ENCODE measurements around the gene DENND2C. TPM values are rescaled to one million over a fixed set of nuclear protein-coding genes. Genes with fewer than 3 reads are reported as not detected.

Gene DENND2C
- total and polyA plus RNA-seq, 2 donors (not counting 1 experiment from before 2014, with no cell fraction given), result 1.3 to 1.7 TPM

GRCh38 chr1:114618606-114619005, 51.2 kb downstream of the DENND2C start:
- TF ChIP-seq EZH2 (IDR thresholded peaks at IDR 0.05; ENCODE audit: low read length, missing control alignments) (no peak), CTCF (conservative IDR thresholded peaks at IDR 0.05 in 1 of 2, IDR thresholded peaks at IDR 0.05 in 1 of 2; ENCODE audit: low read depth in 1 of 2, low read length in 2 of 2) (no peak)
- Histone ChIP-seq H3K27ac (ENCODE audit: insufficient read depth, low read length) (no peak overlapping the region), H3K36me3 (ENCODE audit: control insufficient read depth, insufficient read depth, low read length) (no peaks in the 10 kb centered on the region), H3K4me2 (ENCODE audit: extremely low read depth, insufficient read depth, low read length) (no peak overlapping the region), H2AFZ (ENCODE audit: low read length) (no peak overlapping the region), H3K79me2 (ENCODE audit: control insufficient read depth, insufficient read depth, low read length) (no peaks in the 10 kb centered on the region), H3K4me3 (replicated peaks in 1 of 4; ENCODE audit: control extremely low read depth in 1 of 4, insufficient read depth in 1 of 4, low read depth in 3 of 4, low read length in 4 of 4) (no peak overlapping the region), H4K20me1 (ENCODE audit: control insufficient read depth, extremely low read depth, insufficient read depth, low read length) (no peaks in the 10 kb centered on the region), H3K4me1 (ENCODE audit: control insufficient read depth, extremely low read depth, insufficient read depth, low read length) (no peaks in the 10 kb centered on the region), H3K9me3 (ENCODE audit: control insufficient read depth, insufficient read depth, low read depth, low read length) (no peaks in the 10 kb centered on the region), H3K27me3 (ENCODE audit: control insufficient read depth, insufficient read depth, low read length) (no peaks in the 10 kb centered on the region), H3K9ac (ENCODE audit: insufficient read depth, low read length) (no peak overlapping the region)
- no peak for DNase-seq (ENCODE audit: low read depth in 2 of 2)

DNA sequence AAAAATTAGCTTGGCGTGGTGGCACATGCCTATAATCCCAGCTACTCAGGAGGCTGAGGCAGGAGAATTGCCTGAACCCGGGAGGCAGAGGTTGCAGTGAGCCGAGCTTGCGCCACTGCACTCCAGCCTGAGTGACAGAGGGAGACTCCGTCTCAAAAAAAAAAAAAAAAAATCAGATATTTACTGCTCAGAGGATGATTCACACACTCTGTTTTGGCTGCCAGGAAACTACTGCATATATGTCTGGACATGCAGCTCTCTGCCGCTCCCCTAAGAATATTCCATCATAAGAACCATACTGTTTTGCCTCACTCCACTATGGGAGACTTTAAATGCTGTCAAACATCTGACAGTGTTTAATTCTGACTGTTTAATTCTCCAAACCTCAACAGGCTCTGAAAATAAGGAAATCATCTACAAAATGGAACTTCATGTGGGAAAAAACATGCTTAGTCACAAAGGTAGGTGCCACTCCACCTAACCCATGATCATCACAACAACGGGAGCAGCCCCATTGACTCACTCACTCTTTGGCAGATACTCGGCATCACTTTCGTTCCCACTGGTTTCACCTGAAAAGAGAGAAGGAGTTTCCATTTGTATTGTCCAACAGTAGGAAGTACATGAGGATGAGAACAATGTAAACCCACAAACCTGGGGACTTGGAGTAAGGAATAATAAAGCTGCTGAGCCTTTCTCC, 59.2 kb downstream of the DENND2C start:
- Histone ChIP-seq H3K4me1 (ENCODE audit: control insufficient read depth, extremely low read depth, insufficient read depth, low read length) (no peaks in the 10 kb centered on the region), H3K79me2 (ENCODE audit: control insufficient read depth, insufficient read depth, low read length) (no peaks in the 10 kb centered on the region), H3K9ac (ENCODE audit: insufficient read depth, low read length) (no peak overlapping the region), H3K36me3 (ENCODE audit: control insufficient read depth, insufficient read depth, low read length) (no peaks in the 10 kb centered on the region), H3K27ac (ENCODE audit: insufficient read depth, low read length) (no peak overlapping the region), H4K20me1 (ENCODE audit: control insufficient read depth, extremely low read depth, insufficient read depth, low read length) (no peaks in the 10 kb centered on the region), H3K4me3 (replicated peaks in 1 of 4; ENCODE audit: control extremely low read depth in 1 of 4, insufficient read depth in 1 of 4, low read depth in 3 of 4, low read length in 4 of 4) (no peak overlapping the region), H3K27me3 (ENCODE audit: control insufficient read depth, insufficient read depth, low read length) (no peaks in the 10 kb centered on the region), H3K9me3 (ENCODE audit: control insufficient read depth, insufficient read depth, low read depth, low read length) (no peaks in the 10 kb centered on the region), H3K4me2 (ENCODE audit: extremely low read depth, insufficient read depth, low read length) (no peak overlapping the region), H2AFZ (ENCODE audit: low read length) (no peak overlapping the region)
- no peak for TF ChIP-seq EZH2 (IDR thresholded peaks at IDR 0.05; ENCODE audit: low read length, missing control alignments)
- TF ChIP-seq CTCF (conservative IDR thresholded peaks at IDR 0.05 in 1 of 2, IDR thresholded peaks at IDR 0.05 in 1 of 2; ENCODE audit: low read depth in 1 of 2, low read length in 2 of 2), result no peak
- peak; percentile 31 to 61 for DNase-seq (ENCODE audit: low read depth in 2 of 2)

DNA sequence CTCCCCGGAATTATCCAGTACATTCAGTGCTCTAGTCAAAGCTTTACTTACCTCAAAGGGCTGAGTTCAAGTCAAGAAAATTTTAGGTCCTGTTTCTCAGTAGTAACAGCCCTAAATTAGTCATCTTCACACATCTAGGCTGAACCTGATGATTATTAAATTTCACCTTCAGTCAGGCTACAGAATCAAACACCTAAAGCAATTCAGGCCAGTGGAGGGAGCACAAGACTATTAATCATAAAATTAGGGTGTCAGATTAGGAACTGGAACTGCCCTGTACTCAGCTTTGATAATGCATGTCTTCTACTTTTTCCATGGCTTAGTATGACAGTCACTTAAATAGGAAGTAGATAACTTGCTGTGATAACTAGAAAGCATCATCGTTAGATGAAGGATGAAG, 60.0 kb downstream of the DENND2C start:
- H3K4me2 ChIP-seq (ENCODE audit: extremely low read depth, insufficient read depth, low read length), result no peak overlapping the region
- TF ChIP-seq CTCF (conservative IDR thresholded peaks at IDR 0.05 in 1 of 2, IDR thresholded peaks at IDR 0.05 in 1 of 2; ENCODE audit: low read depth in 1 of 2, low read length in 2 of 2) (no peak), EZH2 (IDR thresholded peaks at IDR 0.05; ENCODE audit: low read length, missing control alignments) (no peak)
- no peaks in the 10 kb centered on the region for H3K36me3 ChIP-seq (ENCODE audit: control insufficient read depth, insufficient read depth, low read length)
- H3K79me2 ChIP-seq (ENCODE audit: control insufficient read depth, insufficient read depth, low read length), result no peaks in the 10 kb centered on the region
- H3K4me3 ChIP-seq (replicated peaks in 1 of 4; ENCODE audit: control extremely low read depth in 1 of 4, insufficient read depth in 1 of 4, low read depth in 3 of 4, low read length in 4 of 4), result no peak overlapping the region
- no peak overlapping the region for H3K27ac ChIP-seq (ENCODE audit: insufficient read depth, low read length)
- H3K9ac ChIP-seq (ENCODE audit: insufficient read depth, low read length), result no peak overlapping the region
- no peaks in the 10 kb centered on the region for H3K27me3 ChIP-seq (ENCODE audit: control insufficient read depth, insufficient read depth, low read length)
- no peaks in the 10 kb centered on the region for H3K4me1 ChIP-seq (ENCODE audit: control insufficient read depth, extremely low read depth, insufficient read depth, low read length)
- H2AFZ ChIP-seq (ENCODE audit: low read length), result no peak overlapping the region
- H3K9me3 ChIP-seq (ENCODE audit: control insufficient read depth, insufficient read depth, low read depth, low read length), result no peaks in the 10 kb centered on the region
- no peaks in the 10 kb centered on the region for H4K20me1 ChIP-seq (ENCODE audit: control insufficient read depth, extremely low read depth, insufficient read depth, low read length)
- no peak for DNase-seq (ENCODE audit: low read depth in 2 of 2)
